Stomach (tissue), 9 donors: ENCODE data around the gene RFT1. TPM values are rescaled to one million over a fixed set of nuclear protein-coding genes. Genes with fewer than 3 reads are reported as not detected.

Experiments used
- DNase-seq, 2 donors: peaks; one replicate each; pipeline versions ENCODE4 v3.0.0 to v3.0.0-alpha.2; 2013 to 2019
- H3K27ac ChIP-seq, 5 donors: fragments of 200-600 bp in 4 of 5; sonication (generic) in 4 of 5; one replicate each; pipeline ENCODE4 v1.5.1; 2013 to 2019; ENCODE audit warnings: mild to moderate bottlenecking in 1 of 5, moderate library complexity in 1 of 5
- H3K27me3 ChIP-seq, 3 donors: fragments of 200-600 bp; sonication (generic); one replicate each; pipeline ENCODE4 v1.5.1; 2017 to 2019; ENCODE audit warnings: mixed run types in 1 of 3
- H3K36me3 ChIP-seq, 4 donors: fragments of 200-600 bp; sonication (generic); 1 replicate in 3 of 4; 2 replicates in 1 of 4; pipeline ENCODE4 v1.5.1; 2016 to 2019
- H3K4me1 ChIP-seq, 4 donors: fragments of 200-600 bp; sonication (generic); one replicate each; pipeline ENCODE4 v1.5.1; 2016 to 2019
- H3K4me3 ChIP-seq, 4 donors: fragments of 200-600 bp; sonication (generic) in 3 of 4; one replicate each; pipeline ENCODE4 v1.5.1; 2016 to 2019; ENCODE audit warnings: mild to moderate bottlenecking in 1 of 4
- H3K9me3 ChIP-seq, 4 donors: fragments of 200-600 bp; sonication (generic); one replicate each; pipeline ENCODE4 v1.5.1; 2016 to 2019
- CTCF ChIP-seq, 7 experiments: fragments of 450-650 bp in 4 of 7; fragments of 200-600 bp in 3 of 7; sonication (generic) in 3 of 7; IDR thresholded peaks; one replicate each; pipeline ENCODE4 v1.5.1; 2016 to 2019; ENCODE audit warnings: antibody characterized with exemption in 7 of 7, control low read depth in 2 of 7, mild to moderate bottlenecking in 1 of 7
- EP300 ChIP-seq: sonication (generic); formaldehyde crosslinking; IDR thresholded peaks from one replicate; pipeline ENCODE4 v1.6.1; 2017; ENCODE audit warnings: antibody characterized with exemption
- POLR2A ChIP-seq, 4 donors: fragments of 450-650 bp; IDR thresholded peaks; one replicate each; pipeline ENCODE4 v1.6.1; 2016; ENCODE audit warnings: antibody characterized with exemption in 4 of 4, control low read depth in 2 of 4, mild to moderate bottlenecking in 1 of 4, moderate library complexity in 1 of 4
- POLR2AphosphoS5 ChIP-seq, 3 donors: sonication (generic); formaldehyde crosslinking; IDR thresholded peaks; one replicate each; pipeline ENCODE4 v1.6.1; 2016; ENCODE audit warnings: antibody characterized with exemption in 3 of 3
- WGBS, 5 donors: extraction: QIAGEN DNeasy Blood & Tissue Kit in 3 of 5; methylation state at CpG; one replicate each; pipeline versions ENCODE4 v1.1.5 to v1.1.7; 2013 to 2018; 5-methylcytosine and 5-hydroxymethylcytosine counted together
- intact Hi-C: fragments of 100-400 bp; cut with DNase I; formaldehyde crosslinking; loops from one replicate; pipeline ENCODE4 v1.15.1; 2023; ENCODE audit warnings: low total_unique reads
- polyA plus RNA-seq, 3 donors: library from polyadenylated mRNA; stranded (reverse); fragments of 200-250 nt; gene quantifications; one replicate each; pipeline ENCODE4 v1.2.3, GENCODE V29; 2013
- total RNA-seq, 5 donors: library from RNA; depleted of rRNA; stranded (reverse); fragments of >200 nt; gene quantifications; one replicate each; pipeline versions ENCODE4 v1.1.0 to v1.2.3, GENCODE V29; 2014 to 2016
- donor health status: healthy with polysubstance abuse.
- donor health status: Bipolar disorder and iron deficiency.
- donor health status: healthy.

Gene RFT1
- total and polyA plus RNA-seq, 8 donors: 3.3 to 16.8 (median 7.6) TPM; not detected in 1

- Histone ChIP-seq H3K9me3 (no peaks in the 10 kb centered on the region), H3K4me3 (peak within 1 kb of the TSS; percentile 83 to 92 (median 88)), H3K27ac (peak within 1 kb of the TSS; percentile 91 to 96 (median 95)), H3K36me3 (peaks cover 0 to 7% (median 3%) of the 10 kb centered on the region in 4 donors), H3K4me1 (peaks cover 56 to 88% (median 84%) of the 10 kb centered on the region in 4 donors), H3K27me3 (peaks cover 0 to 11% (median 6%) of the 10 kb centered on the region in 3 donors)
- WGBS, 5 donors: 0 to 2% (median 0%) methylated on average over 18 to 87 of the region's 88 CpGs
- DNase-seq: peak; percentile 91 to 93
- intact Hi-C loops: no loop called here
- TF ChIP-seq CTCF (IDR thresholded peaks at IDR 0.05) (peak in 5 of 7 experiments; percentile 55 to 65 (median 56)), EP300 (no peak), POLR2A (IDR thresholded peaks at IDR 0.05) (peak in 1 of 4 donors; percentile 31), POLR2AphosphoS5 (IDR thresholded peaks at IDR 0.05) (peak; percentile 4 to 87 (median 85))
Observed at GRCh38 chr3:53160660-53161449, 30.6 kb upstream of the RFT1 start, which contains the start of gene PRKCD. Gene PRKCD, plus strand, starts transcription at chr3:53161209. Its CDS starts 17,214 bp downstream, at chr3:53178423.

GRCh38 chr3:53160061-53160659 lies 29.9 kb upstream of the RFT1 start:
- H3K4me1 ChIP-seq: peaks cover 53 to 88% (median 84%) of the 10 kb centered on the region in 4 donors
- DNase-seq: no peak
- intact Hi-C loops: no loop called here
- peak overlapping the region; percentile 91 to 96 (median 95) for H3K27ac ChIP-seq
- H3K4me3 ChIP-seq: peak overlapping the region; percentile 83 to 92 (median 88)
- peaks cover 0 to under 1% (median 0%) of the 10 kb centered on the region in 4 donors for H3K36me3 ChIP-seq
- TF ChIP-seq EP300: no peak
- no peak for TF ChIP-seq CTCF (IDR thresholded peaks at IDR 0.05)
- no peak for TF ChIP-seq POLR2A (IDR thresholded peaks at IDR 0.05)
- H3K27me3 ChIP-seq: peaks cover 0 to 17% (median 6%) of the 10 kb centered on the region in 3 donors
- WGBS, 5 donors: 18 to 23% (median 20%) methylated on average over 4 of the region's 4 CpGs
- H3K9me3 ChIP-seq: no peaks in the 10 kb centered on the region

DNA sequence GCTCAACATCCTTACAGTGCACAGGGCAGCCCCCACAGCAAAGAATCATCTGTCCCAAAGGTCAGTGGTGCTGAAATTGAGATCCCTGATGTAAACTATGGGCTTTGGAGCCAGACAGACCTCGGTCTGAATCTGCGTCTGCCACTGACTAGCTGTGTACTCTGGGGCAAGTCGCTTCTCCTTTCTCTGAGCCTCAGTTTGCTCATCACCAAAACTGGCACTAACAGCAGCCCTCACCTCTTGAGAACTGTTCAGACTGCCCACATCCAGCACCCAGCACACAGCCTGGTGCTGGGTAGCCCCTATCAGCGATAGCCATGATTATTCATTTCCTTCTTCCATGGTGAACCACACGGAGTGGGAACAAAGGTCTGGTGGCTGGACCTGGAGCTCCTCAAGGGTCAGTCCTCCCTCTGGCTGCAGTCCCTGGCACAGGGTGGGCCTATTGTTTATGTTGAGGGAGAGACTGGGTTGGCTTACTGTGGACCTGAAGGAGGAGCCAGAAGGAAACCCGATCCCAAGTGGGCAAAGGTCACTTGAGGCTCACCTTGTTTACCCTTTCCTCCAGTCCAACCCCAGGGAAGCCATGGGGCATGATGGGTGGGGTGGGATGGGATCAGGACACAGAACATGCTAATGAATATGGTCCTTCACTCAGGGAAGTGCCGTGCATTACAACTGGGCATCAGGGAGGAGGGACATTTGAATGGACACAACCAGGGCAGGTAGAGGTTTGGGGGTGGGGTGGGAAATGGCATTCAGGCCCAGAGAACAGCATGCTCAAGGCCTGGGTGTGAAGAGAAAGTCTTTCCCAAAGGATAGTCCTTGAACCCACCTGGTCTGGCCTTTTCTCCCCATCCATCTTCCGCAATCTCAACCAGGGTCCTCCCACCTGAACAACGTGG lies 29.2 kb upstream of the RFT1 start:
- H3K4me3 ChIP-seq: peak overlapping the region in 1 of 4 donors; percentile 91
- peak; percentile 93 to 94 for DNase-seq
- peaks cover 0 to 22% (median 6%) of the 10 kb centered on the region in 3 donors for H3K27me3 ChIP-seq
- no peak for TF ChIP-seq EP300
- TF ChIP-seq POLR2A (IDR thresholded peaks at IDR 0.05): no peak
- peak; percentile 21 to 88 (median 80) for TF ChIP-seq POLR2AphosphoS5 (IDR thresholded peaks at IDR 0.05)
- TF ChIP-seq CTCF (IDR thresholded peaks at IDR 0.05): peak in 2 of 7 experiments; percentile 8 to 16
- intact Hi-C loops: no loop called here
- H3K27ac ChIP-seq: peak overlapping the region; percentile 91 to 96 (median 95)
- 30 to 43% (median 34%) methylated on average over 8 to 9 of the region's 9 CpGs for WGBS, 5 donors
- H3K9me3 ChIP-seq: no peaks in the 10 kb centered on the region
- H3K4me1 ChIP-seq: peaks cover 57 to 88% (median 84%) of the 10 kb centered on the region in 4 donors
- no peaks in the 10 kb centered on the region for H3K36me3 ChIP-seq
